WTC11 (cell line): Measurements from ENCODE around the gene CARD9.

Source experiments
- CREB1 ChIP-seq: sonication (generic); formaldehyde crosslinking; IDR thresholded peaks from 2 replicates; pipeline ENCODE4 v1.8.0; 2023; ENCODE audit warnings: mild to moderate bottlenecking, missing genetic modification reagents
- ZNF263 ChIP-seq: sonication (generic); formaldehyde crosslinking; IDR thresholded peaks from 2 replicates; pipeline ENCODE4 v1.8.1; 2022; ENCODE audit warnings: low read depth, mild to moderate bottlenecking, moderate library complexity, missing genetic modification reagents
- TF ChIP-seq, protein P1 (sequence below): fragments of 200-600 bp; IDR thresholded peaks from 2 replicates; pipeline ENCODE4 v1.8.0; 2022; ENCODE audit warnings: antibody characterized with exemption
- TF ChIP-seq, protein P2 (sequence below): sonication (generic); formaldehyde crosslinking; IDR thresholded peaks from 2 replicates; pipeline ENCODE4 v1.8.0; 2022; ENCODE audit warnings: mild to moderate bottlenecking, missing genetic modification reagents
- TF ChIP-seq, protein P3 (sequence below): sonication (generic); formaldehyde crosslinking; IDR thresholded peaks from 2 replicates; pipeline ENCODE4 v1.8.1; 2022; ENCODE audit warnings: mild to moderate bottlenecking, moderate library complexity, missing genetic modification reagents

DNA sequence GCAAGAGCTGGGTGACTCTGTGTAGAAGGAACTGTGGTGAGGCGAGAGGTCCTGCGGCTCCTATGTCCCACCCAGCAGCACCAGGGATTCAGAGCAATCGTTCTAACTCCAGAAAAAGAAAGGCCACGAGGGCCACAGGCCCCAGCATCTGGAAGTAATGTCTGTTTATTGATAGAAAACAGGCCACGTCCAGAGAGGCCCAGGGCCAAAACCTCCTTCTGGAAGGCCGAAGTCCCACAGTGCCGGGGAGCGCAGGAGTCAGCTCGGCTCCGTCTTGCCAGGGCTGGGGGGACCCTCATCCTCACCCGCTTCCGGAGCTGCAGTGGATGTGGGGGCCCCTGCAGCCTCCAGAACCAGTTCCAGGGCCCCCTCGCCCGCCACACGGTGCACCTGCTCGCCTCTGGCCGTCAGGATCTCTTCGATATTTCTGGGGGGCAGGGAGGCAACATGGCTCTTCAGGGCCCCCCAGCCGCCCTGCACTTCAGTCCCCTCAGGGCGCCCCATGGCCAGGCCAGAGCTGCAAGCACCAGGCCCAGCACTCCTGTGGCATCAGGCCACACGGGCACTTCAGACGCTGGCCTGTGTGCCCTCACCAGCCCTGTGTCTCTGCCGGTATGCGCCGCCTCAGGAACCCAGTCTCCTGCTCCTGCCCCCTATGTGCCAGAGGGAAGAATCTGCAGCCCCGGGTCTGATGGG is 11.6 kb downstream of the CARD9 start:
- TF ChIP-seq, protein P1, sequence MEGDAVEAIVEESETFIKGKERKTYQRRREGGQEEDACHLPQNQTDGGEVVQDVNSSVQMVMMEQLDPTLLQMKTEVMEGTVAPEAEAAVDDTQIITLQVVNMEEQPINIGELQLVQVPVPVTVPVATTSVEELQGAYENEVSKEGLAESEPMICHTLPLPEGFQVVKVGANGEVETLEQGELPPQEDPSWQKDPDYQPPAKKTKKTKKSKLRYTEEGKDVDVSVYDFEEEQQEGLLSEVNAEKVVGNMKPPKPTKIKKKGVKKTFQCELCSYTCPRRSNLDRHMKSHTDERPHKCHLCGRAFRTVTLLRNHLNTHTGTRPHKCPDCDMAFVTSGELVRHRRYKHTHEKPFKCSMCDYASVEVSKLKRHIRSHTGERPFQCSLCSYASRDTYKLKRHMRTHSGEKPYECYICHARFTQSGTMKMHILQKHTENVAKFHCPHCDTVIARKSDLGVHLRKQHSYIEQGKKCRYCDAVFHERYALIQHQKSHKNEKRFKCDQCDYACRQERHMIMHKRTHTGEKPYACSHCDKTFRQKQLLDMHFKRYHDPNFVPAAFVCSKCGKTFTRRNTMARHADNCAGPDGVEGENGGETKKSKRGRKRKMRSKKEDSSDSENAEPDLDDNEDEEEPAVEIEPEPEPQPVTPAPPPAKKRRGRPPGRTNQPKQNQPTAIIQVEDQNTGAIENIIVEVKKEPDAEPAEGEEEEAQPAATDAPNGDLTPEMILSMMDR: no peak
- TF ChIP-seq, protein P2, sequence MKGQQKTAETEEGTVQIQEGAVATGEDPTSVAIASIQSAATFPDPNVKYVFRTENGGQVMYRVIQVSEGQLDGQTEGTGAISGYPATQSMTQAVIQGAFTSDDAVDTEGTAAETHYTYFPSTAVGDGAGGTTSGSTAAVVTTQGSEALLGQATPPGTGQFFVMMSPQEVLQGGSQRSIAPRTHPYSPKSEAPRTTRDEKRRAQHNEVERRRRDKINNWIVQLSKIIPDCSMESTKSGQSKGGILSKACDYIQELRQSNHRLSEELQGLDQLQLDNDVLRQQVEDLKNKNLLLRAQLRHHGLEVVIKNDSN (CRISPR knock-in tag): no peak
- TF ChIP-seq, protein P3, sequence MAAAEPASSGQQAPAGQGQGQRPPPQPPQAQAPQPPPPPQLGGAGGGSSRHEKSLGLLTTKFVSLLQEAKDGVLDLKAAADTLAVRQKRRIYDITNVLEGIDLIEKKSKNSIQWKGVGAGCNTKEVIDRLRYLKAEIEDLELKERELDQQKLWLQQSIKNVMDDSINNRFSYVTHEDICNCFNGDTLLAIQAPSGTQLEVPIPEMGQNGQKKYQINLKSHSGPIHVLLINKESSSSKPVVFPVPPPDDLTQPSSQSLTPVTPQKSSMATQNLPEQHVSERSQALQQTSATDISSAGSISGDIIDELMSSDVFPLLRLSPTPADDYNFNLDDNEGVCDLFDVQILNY (CRISPR knock-in tag): no peak
- no peak for TF ChIP-seq ZNF263
- no peak for TF ChIP-seq CREB1 (CRISPR knock-in tag)
